Activated naive CD4-positive, alpha-beta T cell treated with Interleukin-2 at 50 U/mL for 16 hours (primary cell): ENCODE results near the gene TLR5.
"Not testable (repeated sequence)": the region's sequence is repeated elsewhere in the genome, so short reads cannot be mapped to it uniquely, and the experiment has no call there.

Experiments used
- DNase-seq: peaks from one replicate; pipeline ENCODE4 v3.0.0-alpha.2; 2020

TLR5 gene, protein sequence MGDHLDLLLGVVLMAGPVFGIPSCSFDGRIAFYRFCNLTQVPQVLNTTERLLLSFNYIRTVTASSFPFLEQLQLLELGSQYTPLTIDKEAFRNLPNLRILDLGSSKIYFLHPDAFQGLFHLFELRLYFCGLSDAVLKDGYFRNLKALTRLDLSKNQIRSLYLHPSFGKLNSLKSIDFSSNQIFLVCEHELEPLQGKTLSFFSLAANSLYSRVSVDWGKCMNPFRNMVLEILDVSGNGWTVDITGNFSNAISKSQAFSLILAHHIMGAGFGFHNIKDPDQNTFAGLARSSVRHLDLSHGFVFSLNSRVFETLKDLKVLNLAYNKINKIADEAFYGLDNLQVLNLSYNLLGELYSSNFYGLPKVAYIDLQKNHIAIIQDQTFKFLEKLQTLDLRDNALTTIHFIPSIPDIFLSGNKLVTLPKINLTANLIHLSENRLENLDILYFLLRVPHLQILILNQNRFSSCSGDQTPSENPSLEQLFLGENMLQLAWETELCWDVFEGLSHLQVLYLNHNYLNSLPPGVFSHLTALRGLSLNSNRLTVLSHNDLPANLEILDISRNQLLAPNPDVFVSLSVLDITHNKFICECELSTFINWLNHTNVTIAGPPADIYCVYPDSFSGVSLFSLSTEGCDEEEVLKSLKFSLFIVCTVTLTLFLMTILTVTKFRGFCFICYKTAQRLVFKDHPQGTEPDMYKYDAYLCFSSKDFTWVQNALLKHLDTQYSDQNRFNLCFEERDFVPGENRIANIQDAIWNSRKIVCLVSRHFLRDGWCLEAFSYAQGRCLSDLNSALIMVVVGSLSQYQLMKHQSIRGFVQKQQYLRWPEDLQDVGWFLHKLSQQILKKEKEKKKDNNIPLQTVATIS

DNA sequence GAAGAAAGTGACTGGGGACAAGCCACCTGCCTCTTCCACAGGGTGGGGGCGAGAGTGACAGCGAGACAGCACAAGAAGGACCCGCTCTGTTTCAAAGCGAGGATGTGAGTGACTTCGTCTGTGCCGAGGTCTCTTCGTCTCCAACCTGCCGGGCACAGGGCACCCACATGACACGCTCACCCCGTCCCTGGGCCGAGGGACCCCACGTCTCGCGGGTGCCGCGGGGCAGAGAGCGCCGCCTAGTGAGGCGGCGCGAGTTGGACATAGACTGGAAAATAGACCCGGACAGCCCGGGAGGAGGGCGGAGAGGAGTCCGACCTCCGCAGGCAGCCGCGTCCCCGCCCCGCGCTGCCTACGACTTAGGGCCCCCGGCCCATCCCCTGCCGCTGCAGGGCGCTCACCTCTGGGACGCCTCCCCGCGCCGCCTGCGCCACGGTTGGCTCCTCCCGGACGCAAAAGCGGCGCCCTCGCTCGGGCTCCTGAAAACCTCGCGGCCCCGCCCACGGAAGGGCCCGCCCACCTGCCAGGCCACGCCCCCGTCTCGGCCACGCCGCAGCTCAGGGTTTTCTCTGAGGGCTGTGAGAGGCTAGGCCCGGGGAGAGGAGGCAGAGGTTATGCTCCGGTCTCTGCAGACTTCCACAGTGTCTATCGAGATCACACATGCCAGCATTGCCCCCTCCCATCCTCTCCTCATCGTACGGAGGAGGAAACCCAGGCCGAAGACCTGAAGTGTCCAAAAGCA, at the start of gene TLR5:
TSS of gene TLR5 (minus strand) at position 454 of the 742 bp plus-strand sequence. CDS start 30,217 bp downstream, outside the sequence.
- peak; percentile 91 for DNase-seq

DNA sequence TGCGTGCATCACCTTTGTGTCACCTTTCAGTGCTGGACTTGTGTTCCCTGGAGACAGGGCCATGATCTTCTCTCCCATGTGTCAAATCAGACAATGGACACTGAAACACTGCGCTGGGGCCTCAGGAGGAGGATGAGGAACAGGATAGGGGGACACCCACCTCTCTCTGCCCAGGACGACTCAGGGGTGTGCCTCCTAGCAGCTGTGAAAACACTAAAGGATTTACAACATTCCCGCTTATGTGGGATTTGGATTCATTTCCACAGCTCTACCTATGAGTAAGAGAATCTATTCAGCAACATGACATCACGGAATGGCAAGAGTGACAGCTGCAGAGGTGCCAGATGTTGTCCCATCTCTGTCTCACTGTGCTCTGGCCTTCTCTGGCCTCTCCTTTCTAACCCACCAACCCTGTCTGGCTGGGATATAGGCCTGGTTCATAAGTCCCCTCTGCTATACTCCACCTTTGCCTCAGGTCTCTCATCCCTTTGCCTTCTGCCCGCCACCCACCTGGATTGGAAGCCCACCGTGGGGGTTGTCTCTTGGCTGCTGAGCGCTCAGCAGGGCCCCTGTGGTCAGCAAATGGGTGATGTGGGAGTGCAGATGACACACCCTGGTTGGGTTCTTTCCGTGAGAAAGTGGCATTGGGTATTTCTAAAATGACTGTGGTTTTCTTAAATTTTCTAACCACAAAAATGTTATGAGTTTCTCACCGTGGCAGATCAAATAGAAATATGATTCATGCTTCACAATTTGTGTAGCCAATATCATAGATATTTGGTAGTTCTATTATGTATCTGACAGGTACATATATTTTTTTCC, 47.1 kb upstream of the TLR5 start:
- DNase-seq, result peak; percentile 72

DNA sequence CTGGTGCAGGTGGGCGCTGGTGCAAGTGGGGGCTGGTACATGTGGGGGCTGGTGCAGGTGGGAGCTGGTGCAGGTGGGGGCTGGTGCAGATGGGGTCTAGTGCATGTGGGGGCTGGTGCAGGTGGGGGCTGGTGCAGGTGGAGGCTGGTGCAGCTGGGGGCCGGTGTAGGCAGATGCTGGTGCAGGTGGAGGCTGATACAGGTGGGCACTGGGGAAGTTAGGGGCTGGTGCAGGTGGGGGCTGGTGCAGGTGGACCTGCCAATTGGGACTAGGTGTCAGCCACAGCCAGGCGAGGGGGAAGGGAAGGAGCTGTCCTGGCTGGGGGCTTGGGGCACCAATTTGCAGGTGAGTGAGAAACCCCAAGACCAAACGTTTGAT, 46.5 kb upstream of the TLR5 start:
- no peak for DNase-seq

DNA sequence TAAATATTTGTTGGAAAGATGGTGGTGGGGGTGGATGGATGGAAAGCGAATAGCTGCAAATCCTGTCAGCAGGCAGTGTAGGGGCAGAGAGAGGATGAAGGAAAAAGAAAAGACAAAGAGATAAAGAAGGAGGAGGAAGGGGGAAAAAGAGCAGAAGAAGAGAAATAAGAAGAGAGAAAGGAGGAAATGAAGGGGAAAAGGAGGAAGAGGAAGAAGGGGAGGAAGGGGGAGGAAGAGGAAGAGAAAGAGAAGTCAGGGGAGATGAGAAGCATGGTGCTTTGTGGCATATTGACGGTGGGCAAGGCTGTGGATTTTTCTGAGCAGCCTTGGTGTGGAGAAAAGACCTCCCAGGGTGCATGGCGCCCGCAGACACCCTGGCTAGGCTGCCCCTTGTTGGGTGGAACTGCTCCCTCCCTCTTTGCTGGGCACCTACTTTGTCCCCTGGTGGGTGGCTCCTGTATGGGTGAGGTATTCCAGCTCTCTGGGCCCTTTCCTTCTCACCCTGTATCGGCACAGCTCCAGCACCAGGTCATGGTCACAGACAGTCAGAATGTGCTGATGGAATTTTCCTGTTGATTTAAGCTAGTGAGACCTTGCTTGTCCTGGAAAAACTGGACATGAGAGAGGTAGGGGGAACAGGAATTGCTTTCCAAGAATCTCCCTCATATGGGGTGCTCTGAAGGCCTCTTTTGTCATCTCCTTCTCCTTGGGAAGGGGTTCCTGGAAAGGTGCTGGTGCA, 45.7 kb upstream of the TLR5 start:
- no peak for DNase-seq

DNA sequence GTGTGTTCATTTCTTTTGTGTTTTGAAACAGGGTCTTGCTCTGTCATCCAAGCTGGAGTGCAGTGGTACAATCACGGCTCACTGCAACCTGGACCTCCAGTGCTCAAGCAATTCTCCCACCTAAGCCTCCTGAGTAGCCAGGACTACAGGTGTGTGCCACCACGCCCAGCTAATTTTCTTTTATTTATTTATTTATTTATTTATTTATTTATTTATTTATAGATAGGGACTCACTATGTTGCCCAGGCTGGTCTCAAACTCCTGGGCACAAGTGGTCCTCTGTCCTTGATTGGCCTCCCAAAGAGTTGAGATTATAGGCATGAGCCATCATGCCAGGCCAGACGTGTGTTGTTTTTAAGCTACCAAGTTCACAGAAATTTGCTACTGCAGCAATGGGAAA, 43.8 kb upstream of the TLR5 start:
- no peak for DNase-seq

DNA sequence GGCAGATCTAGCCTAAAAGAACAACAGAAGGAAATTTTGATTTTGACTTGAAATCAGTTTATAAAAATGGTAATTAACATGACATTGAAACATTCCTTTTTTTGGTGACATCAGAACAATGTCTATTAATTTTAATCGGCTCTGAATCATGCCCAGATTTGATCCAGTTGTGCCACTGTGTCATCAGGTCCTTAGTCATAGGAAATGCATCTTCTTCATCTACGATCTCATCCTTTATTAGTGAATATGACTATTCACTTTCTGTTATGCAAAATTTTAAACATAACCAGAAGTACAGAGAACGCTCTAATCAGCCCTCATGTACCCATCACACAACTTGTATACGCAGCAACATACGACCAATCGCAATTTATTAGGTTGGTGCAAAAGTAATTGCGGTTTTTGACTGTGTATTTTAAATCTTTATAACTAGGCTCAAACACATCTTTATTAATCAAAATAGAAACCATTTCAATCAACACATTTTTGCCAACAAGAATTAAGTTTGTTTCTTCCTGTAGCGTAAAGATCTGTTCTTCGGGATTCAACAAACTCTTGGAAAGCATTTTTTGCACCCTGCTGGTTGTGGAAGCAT, 40.3 kb upstream of the TLR5 start:
- no peak for DNase-seq

DNA sequence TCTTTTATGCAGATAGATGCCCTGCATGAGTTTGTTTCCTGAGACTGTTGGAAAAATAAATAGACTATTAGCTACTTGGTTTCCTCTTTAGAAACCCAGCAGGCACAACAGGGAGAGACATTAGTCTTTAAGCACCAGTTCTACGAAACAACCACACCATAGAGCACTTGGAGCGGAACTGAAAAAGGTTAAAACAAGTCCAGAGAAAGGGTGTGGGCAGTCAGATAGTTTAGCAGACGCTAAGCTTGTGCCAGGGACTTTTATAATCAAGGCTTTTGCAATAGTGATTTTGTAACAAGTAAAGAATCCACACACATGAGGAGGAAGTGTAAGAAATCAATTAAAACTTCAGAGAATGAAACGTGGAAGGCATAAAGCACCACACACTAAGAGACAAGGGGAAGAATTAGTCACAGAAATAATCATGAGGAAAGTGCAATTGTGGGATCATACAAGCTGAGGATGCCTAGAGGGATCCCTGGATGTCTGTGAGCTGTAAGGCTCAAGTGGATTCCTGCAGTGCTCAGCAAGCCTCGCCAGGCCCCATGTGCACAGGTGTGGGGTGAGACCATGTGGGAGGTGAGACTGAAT, 37.8 kb upstream of the TLR5 start:
- no peak for DNase-seq

DNA sequence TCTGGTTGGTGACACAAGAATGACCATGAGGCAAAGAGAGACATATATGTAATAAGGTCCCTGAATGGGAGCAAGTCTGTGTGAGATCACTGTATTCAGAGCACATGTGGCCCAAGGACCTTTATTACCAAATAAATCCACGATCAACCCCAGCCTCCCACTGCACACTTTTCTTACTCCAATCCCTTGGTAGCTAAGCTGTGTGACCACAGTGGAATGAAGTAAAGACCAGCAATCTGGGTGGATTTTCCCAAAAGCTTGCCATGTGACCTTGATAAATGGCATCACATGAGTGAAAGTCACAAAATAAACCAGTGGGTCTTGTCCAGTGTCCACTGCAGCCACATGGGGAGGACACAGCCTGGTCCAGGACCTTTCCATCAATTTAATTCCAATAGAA, 36.7 kb upstream of the TLR5 start:
- no peak for DNase-seq

DNA sequence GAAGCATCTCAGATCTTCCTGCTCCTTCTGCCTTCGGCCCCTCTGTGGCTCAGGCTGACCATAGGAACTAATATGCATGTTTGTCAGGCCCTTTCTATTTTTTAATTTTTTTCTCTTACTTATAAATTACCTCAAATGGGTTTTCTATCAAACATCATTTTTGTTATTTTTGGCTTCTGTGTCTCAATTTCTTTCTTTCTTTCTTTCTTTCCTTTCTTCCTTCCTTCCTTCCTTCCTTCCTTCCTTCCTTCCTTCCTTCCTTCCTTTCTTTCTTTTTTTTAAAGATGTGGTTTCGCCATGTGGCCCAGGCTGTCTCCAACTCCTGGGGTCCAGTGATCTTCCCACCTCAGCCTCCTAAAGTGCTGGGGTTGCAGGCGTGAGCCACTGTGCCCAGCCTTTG, 36.2 kb upstream of the TLR5 start:
- DNase-seq, result no peak

DNA sequence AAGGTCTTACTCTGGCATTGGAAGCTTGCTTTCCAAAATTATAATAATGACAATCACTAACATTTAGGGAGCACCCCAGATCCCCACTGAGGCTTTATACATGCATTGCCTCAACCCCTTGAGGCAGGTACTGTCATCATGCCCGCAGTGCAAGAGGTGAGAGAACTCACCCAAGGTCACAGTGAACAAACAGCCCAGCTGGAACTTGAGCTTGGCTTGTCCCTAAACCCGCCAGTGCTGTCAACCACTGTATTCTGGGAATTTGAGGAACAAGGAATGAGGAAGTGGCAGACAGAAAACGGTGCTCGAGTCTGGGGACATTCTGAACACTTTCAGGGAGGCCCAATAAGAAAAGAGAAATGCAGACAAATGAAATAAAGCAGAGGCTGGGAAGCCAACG, 34.6 kb upstream of the TLR5 start:
- no peak for DNase-seq

DNA sequence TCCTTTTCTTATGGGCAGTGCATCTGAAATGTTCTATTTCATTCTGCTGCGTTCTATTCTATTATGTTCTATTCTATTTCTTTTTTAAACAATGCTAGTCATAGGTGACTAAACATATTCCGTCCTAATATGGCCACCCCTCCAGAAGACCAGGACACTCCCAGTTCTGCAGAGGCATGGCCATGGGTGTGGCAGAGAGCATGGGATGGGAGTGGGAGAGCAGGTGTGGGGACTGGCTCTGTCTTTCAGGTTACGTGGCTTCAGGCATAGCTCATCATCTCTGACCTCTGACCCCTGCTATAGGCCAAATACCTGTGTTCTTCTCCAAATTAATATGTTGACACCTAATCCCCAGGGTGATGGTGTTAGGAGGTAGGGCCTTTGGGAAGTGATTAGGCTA, 33.4 kb upstream of the TLR5 start:
- DNase-seq, result no peak

DNA sequence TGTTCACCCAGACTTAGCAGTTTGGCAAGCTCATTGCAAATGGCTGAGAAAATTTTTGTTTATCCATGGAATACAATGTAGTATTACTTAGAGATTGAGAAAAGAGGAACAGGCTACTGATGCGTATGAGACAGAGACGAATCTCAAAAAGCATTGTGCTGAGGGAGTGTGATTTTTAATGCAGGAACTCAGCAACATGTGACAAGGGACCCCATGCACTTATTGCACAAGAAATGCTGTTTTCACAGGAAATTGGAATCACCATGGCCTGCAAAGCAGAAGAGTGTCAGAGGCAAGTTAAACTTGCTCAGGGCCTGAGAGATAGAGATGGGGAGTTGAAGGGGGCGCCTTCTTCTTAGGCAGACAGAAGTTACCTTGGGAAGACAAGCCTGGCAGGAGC, 32.6 kb upstream of the TLR5 start:
- no peak for DNase-seq

DNA sequence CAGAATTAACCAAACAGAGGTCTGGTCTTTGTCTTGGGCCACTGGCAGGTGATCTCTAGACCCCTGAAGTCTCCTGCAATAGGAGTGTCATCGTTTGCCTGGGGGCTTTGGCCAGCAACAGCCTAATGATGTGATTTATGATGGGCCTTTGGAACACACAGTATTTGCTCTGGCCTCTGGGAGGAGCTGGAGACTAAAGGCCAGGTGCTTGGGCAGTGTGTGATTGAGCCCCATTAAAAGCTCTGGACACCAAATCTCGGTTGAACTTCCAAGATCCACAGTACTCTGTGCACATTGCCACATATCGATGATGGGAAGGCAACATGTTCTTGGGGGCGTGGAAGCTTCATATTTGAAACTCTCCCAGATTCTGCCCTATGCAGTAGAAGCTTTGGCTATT, 32.0 kb upstream of the TLR5 start:
- no peak for DNase-seq

DNA sequence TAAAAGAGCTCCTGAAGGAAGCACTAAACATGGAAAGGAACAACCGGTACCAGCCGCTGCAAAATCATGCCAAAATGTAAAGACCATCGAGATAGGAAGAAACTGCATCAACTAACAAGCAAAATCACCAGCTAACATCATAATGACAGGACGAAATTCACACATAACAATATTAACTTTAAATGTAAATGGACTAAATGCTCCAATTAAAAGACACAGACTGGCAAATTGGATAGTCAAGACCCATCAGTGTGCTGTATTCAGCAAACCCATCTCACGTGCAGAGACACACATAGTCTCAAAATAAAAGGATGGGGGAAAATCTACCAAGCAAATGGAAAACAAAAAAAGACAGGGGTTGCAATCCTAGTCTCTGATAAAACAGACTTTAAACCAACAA, 26.4 kb upstream of the TLR5 start:
- DNase-seq, result not testable (repeated sequence)

DNA sequence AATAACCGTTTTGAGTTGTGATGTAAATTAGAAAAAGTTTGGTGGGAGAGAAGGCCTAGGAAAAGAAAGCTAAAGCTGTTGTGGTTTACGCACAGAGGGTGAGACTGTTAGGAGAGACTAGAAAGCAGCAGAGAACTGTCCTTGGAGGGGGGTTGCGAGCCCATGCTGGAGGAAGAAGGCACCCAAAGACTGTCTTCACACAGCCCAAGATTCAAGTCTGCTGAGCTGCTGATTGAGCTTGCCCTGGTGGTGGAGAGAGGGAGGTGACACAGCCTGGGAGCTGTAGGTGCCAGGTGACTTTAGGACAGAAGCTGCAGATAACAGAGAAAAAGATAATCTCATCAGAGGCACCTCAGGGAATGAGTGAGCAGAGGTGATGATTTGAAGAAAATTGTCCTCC, 18.3 kb upstream of the TLR5 start:
- DNase-seq, result no peak

DNA sequence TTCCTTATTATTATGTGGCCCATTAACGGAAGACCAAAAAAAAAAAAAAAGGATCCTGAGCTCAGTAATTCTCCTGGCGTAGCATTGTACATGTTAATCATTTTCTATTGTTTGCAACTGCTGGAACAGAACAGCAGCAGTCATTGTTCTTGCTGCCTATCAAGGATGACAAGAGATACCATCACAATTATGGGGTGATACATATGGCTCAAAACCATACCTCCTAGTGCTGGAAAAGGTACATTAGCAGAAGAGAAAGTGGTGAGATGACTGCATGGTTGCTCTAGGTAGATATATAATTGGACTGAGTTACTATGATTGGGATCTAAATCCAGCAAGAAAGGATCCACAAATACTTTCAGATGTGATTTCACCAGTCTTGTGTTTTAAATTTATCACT, 13.3 kb upstream of the TLR5 start:
- no peak for DNase-seq

DNA sequence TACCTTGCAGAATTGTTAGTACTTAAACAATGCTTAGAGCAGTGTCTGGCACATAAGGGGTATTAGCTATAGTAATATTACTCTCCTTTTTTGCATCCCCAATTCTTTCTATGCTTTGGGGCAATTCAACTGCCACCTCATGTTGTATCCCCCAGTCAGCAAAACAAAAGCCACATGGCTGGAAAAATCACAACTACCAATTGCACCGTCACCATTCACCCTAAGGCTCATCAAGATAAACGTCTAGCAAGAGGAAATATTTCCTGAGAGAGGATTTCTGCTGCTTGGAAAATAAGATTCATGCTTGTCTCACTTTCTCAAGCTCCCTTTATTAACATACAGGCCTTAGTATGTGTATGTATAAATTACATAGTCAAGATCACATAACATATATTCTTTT, 12.1 kb upstream of the TLR5 start:
- no peak for DNase-seq

DNA sequence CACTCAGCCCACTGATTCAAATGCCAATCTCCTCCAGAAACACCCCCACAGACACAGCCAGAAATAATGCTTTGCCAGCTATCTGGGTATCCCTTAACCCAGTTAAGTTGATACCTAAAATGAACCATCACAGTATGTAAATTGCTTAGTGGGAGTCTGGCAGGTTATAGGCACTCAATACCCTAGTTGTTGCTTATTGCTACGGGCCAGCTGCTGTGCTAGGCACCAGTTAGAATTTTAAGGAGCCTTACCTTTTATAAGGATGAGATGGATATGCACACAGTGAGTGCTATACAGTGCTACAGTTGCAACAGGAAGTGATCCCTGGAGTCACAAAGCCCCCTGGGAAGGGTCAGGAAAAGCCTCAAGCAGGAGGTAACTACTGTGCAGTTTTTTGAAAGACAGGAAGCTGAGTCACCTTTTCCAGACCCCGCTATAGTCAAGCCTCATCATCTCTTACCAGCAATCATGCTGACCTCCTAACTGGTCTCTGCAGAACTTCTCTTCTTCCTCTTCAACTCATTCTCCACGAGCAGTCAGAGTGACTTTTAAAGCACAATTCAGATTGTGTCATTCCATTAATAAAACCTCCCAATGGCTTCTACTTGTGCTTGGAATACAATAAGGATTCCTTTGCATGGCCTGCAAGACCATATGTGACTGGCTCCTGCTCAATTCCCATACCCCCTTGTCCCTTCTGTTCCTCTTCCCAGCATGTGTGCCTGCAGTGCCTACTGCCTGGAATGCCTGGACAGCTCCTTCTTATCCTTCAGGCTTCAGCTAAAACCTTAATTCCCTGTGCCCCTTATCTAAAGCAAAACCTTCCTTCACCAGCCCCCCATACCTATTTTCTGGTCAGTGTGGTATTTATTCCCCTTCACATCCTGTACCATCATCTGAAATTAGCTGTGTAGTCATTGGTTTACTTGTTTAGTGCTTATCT, 10.4 kb upstream of the TLR5 start:
- no peak for DNase-seq

DNA sequence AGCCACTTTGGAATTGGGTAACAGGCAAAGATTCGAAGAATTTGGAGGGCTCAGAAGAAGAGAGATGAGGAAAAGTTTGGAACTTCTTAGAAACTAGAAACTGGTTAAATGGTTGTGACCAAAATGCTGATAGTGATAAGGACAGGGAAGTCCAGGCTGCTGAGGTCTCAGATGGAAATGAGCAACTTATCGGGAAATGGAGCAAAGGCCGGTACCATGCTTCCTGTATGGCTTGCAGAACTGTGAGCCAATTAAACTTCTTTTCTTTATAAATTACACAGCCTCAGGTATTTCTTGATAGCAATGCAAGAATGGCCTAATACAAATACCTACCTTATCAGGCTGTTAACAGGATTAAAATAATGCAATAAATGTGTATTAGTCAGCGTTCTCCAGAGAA, 9.4 kb upstream of the TLR5 start:
- no peak for DNase-seq

DNA sequence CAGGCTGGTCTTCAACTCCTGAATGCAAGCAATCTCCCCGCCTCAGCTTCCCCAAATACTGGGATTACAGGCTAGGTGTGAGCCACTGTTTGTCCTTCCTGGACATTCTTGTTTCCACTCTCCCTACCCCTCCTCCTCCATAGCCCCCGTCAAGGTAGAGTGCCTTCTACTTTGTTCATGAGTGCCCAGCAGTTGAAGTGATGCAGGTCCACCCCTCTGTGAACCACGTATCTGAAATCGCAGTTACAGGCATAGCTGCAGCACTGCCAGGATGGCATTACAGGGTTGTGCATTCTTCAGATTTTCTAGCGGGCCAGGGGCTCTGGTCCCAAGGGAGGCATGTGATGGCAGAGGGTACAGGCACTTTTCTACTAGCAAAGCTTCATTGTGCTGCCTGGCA, 7.4 kb upstream of the TLR5 start:
- DNase-seq, result no peak
